ENCODE results near the gene NFIA.

NFIA gene

DNA sequence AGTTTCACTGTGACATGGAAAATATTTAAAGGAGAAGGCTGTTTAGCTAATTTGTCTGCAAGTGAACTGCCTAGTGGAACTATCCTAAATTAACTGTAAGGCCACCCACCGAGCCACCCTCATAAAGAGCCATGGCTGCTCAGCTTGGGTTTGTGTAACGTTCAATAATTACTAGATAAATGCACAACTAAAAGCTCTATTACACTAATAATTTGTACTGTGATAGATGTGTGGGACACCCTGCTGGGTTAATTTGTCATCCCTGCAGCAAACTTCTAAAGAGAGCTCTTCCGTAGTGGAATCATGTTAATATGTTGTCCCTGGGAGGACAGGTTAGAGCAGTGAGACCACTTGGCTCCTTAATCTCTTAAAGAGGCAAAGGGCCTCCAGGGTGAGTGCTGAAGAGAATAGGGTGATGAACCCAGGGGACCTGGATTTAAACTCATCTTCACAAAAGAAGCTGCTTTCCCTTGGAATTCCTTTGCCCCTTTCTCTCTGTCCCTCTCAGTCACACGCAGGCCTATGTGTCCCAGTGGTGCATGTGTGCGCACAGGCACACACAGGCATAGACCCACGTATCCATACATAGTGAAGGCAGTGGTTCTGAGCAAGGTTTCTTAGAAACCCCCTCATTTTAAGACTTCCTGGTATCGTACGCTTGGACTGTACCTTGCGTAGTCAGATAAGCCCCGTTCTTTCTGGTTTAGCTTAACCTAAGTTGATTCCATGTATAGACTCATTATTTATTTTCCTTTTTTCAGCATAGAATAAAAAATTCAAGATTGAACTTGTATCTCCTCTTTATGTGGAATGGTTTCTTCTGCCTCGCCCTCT lies 310.3 kb downstream of the NFIA start:
- no peak overlapping the region for H3K4me3 ChIP-seq (ENCODE audit: low read length in 2 of 2)
- peaks cover 0 to 3% of the 10 kb centered on the region in 2 donors for H3K9me3 ChIP-seq (replicated peaks in 1 of 2; ENCODE audit: control insufficient read depth in 2 of 2, insufficient read depth in 1 of 2, low read depth in 1 of 2, low read length in 2 of 2)
- H2BK5ac ChIP-seq (ENCODE audit: low read length), result no peak overlapping the region
- H2BK15ac ChIP-seq (ENCODE audit: low read length), result no peak overlapping the region
- no peaks in the 10 kb centered on the region for H3K36me3 ChIP-seq (replicated peaks in 1 of 2; ENCODE audit: control insufficient read depth in 2 of 2, insufficient read depth in 2 of 2, low read length in 2 of 2)
- no peak overlapping the region for H3K4ac ChIP-seq (ENCODE audit: low read length)
- no peak overlapping the region for H3K9ac ChIP-seq (ENCODE audit: low read depth, low read length, poor library complexity)
- no peak overlapping the region for H3K27ac ChIP-seq (replicated peaks; ENCODE audit: low read length)
- H3K4me1 ChIP-seq (ENCODE audit: control insufficient read depth in 2 of 2, insufficient read depth in 1 of 2, low read depth in 1 of 2, low read length in 2 of 2), result peaks cover 0 to 7% of the 10 kb centered on the region in 2 donors
- DNase-seq (ENCODE audit: low spot score), result no peak
- H3K4me2 ChIP-seq (ENCODE audit: insufficient read depth, low read length, poor library complexity, severe bottlenecking), result no peak overlapping the region
- H4K91ac ChIP-seq (ENCODE audit: low read depth, low read length, poor library complexity), result no peak overlapping the region
- H3K79me1 ChIP-seq (ENCODE audit: low read depth, low read length), result no peaks in the 10 kb centered on the region
- H3K18ac ChIP-seq (ENCODE audit: low read length), result no peak overlapping the region
- no peak overlapping the region for H2AK5ac ChIP-seq (ENCODE audit: low read depth, low read length)
- no peak overlapping the region for H3K23ac ChIP-seq (ENCODE audit: low read depth, low read length, poor library complexity)
- H2BK12ac ChIP-seq (ENCODE audit: low read length), result no peak overlapping the region
- no peaks in the 10 kb centered on the region for H3K27me3 ChIP-seq (ENCODE audit: control insufficient read depth in 3 of 3, insufficient read depth in 3 of 3, low read depth in 1 of 3, low read length in 3 of 3)
- H3K14ac ChIP-seq (ENCODE audit: low read length), result no peak overlapping the region
- no peak overlapping the region for H4K8ac ChIP-seq (ENCODE audit: low read depth, low read length)
- no CpG with 5 or more reads among the region's 11 CpGs for WGBS, 2 donors (ENCODE audit: extremely low coverage in 2 of 2, insufficient read length in 2 of 2, insufficient replicate concordance in 1 of 2)
- no peak overlapping the region for H2BK120ac ChIP-seq (ENCODE audit: low read depth, low read length)
- no peak overlapping the region for H2AFZ ChIP-seq (ENCODE audit: low read length)

DNA sequence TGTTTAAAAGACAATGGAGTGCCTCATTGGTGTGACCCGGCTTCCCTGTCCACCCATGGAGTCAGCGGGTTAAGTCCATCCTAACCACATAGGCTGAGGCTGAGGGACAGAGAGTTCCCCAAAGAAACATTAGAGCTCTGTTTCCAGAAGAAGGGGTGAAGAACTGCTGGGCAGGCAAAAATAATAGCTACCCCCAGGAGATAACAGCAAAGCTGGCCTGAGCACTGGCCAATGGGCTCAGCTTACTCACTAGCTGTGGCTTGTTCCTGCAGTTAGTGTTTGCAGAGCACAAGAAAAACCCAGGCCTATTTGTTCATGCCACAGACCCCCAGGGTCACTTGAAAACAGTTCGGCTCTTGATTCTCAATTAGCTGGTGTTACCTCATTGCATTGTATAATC lies 311.2 kb downstream of the NFIA start:
- Histone ChIP-seq H3K23ac (ENCODE audit: low read depth, low read length, poor library complexity) (no peak overlapping the region), H2BK12ac (ENCODE audit: low read length) (no peak overlapping the region), H3K79me1 (ENCODE audit: low read depth, low read length) (no peaks in the 10 kb centered on the region), H3K36me3 (replicated peaks in 1 of 2; ENCODE audit: control insufficient read depth in 2 of 2, insufficient read depth in 2 of 2, low read length in 2 of 2) (no peaks in the 10 kb centered on the region), H2BK120ac (ENCODE audit: low read depth, low read length) (no peak overlapping the region), H3K14ac (ENCODE audit: low read length) (no peak overlapping the region), H3K4me3 (ENCODE audit: low read length in 2 of 2) (no peak overlapping the region), H2BK5ac (ENCODE audit: low read length) (no peak overlapping the region), H2AFZ (ENCODE audit: low read length) (no peak overlapping the region), H3K4me1 (ENCODE audit: control insufficient read depth in 2 of 2, insufficient read depth in 1 of 2, low read depth in 1 of 2, low read length in 2 of 2) (peaks cover 0 to 7% of the 10 kb centered on the region in 2 donors), H4K8ac (ENCODE audit: low read depth, low read length) (no peak overlapping the region), H4K91ac (ENCODE audit: low read depth, low read length, poor library complexity) (no peak overlapping the region), H3K4ac (ENCODE audit: low read length) (no peak overlapping the region), H3K27me3 (ENCODE audit: control insufficient read depth in 3 of 3, insufficient read depth in 3 of 3, low read depth in 1 of 3, low read length in 3 of 3) (no peaks in the 10 kb centered on the region), H3K18ac (ENCODE audit: low read length) (no peak overlapping the region), H2AK5ac (ENCODE audit: low read depth, low read length) (no peak overlapping the region), H3K9me3 (replicated peaks in 1 of 2; ENCODE audit: control insufficient read depth in 2 of 2, insufficient read depth in 1 of 2, low read depth in 1 of 2, low read length in 2 of 2) (peaks cover 0 to 3% of the 10 kb centered on the region in 2 donors), H2BK15ac (ENCODE audit: low read length) (no peak overlapping the region), H3K9ac (ENCODE audit: low read depth, low read length, poor library complexity) (no peak overlapping the region), H3K4me2 (ENCODE audit: insufficient read depth, low read length, poor library complexity, severe bottlenecking) (no peak overlapping the region), H3K27ac (replicated peaks; ENCODE audit: low read length) (no peak overlapping the region)
- DNase-seq (ENCODE audit: low spot score), result no peak
- WGBS, 2 donors (ENCODE audit: extremely low coverage in 2 of 2, insufficient read length in 2 of 2, insufficient replicate concordance in 1 of 2), result no CpG with 5 or more reads among the region's 3 CpGs

DNA sequence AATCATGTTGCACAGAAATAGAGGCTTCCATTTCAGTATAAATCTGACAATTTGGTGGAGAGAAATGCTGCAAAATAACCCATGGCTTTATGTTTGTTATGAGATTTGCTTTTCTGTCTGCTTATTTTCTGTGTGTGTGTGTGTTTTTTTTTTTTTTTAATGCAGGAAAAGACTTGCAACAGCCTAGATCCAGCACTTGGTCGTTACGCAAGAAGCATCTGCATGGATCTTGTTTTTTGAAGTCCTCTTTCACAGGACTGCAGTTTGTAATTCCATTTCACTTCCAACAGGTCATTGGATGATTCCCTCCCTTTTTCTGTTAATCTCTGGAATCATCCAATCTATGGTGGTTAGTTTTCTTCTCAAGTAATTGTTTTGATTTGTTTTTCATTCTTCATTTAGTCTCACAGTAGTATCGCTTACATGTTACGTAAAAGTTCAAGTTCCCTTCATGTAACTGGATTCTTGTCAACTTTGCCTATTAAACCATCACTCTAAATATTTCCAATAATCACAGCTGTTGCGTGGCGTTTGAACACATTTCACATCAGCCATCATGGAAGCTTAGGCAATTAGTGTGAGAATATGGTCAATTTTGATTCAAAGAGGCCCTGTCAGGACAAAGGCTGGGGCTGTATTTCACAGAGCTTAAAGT lies 312.9 kb downstream of the NFIA start:
- Histone ChIP-seq H3K4me3 (ENCODE audit: low read length in 2 of 2) (no peak overlapping the region), H3K36me3 (replicated peaks in 1 of 2; ENCODE audit: control insufficient read depth in 2 of 2, insufficient read depth in 2 of 2, low read length in 2 of 2) (no peaks in the 10 kb centered on the region), H3K4me2 (ENCODE audit: insufficient read depth, low read length, poor library complexity, severe bottlenecking) (no peak overlapping the region), H3K79me1 (ENCODE audit: low read depth, low read length) (no peaks in the 10 kb centered on the region), H4K91ac (ENCODE audit: low read depth, low read length, poor library complexity) (no peak overlapping the region), H3K27ac (replicated peaks; ENCODE audit: low read length) (no peak overlapping the region), H3K4ac (ENCODE audit: low read length) (no peak overlapping the region), H2BK15ac (ENCODE audit: low read length) (no peak overlapping the region), H3K9ac (ENCODE audit: low read depth, low read length, poor library complexity) (no peak overlapping the region), H2AK5ac (ENCODE audit: low read depth, low read length) (no peak overlapping the region), H3K23ac (ENCODE audit: low read depth, low read length, poor library complexity) (no peak overlapping the region), H3K4me1 (ENCODE audit: control insufficient read depth in 2 of 2, insufficient read depth in 1 of 2, low read depth in 1 of 2, low read length in 2 of 2) (peaks cover 0 to 7% of the 10 kb centered on the region in 2 donors), H3K27me3 (ENCODE audit: control insufficient read depth in 3 of 3, insufficient read depth in 3 of 3, low read depth in 1 of 3, low read length in 3 of 3) (no peaks in the 10 kb centered on the region), H2BK120ac (ENCODE audit: low read depth, low read length) (no peak overlapping the region), H4K8ac (ENCODE audit: low read depth, low read length) (no peak overlapping the region), H2AFZ (ENCODE audit: low read length) (no peak overlapping the region), H2BK5ac (ENCODE audit: low read length) (no peak overlapping the region), H2BK12ac (ENCODE audit: low read length) (no peak overlapping the region), H3K14ac (ENCODE audit: low read length) (no peak overlapping the region), H3K9me3 (replicated peaks in 1 of 2; ENCODE audit: control insufficient read depth in 2 of 2, insufficient read depth in 1 of 2, low read depth in 1 of 2, low read length in 2 of 2) (no peaks in the 10 kb centered on the region), H3K18ac (ENCODE audit: low read length) (no peak overlapping the region)
- WGBS, 2 donors (ENCODE audit: extremely low coverage in 2 of 2, insufficient read length in 2 of 2, insufficient replicate concordance in 1 of 2), result no CpG with 5 or more reads among the region's 6 CpGs
- DNase-seq (ENCODE audit: low spot score), result no peak

DNA sequence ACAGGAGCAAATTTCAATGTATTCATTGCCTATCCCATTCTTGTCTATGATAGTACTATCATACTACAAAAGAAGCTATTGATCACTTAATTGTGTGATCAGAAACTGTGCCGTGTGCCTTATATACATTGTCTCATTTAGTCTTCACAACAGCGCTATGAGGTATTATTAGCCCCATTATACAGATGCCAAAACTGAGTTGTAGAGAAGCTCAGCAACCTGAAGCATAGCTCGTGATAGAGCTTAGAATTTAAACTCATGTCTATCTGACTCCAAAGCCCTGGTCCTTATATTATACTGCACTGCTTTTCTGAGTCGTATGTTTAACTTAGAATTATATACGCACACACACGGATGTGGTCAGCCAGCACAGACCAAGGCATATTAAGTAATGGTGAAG lies 315.1 kb downstream of the NFIA start:
- no peaks in the 10 kb centered on the region for H3K36me3 ChIP-seq (replicated peaks in 1 of 2; ENCODE audit: control insufficient read depth in 2 of 2, insufficient read depth in 2 of 2, low read length in 2 of 2)
- H4K8ac ChIP-seq (ENCODE audit: low read depth, low read length), result no peak overlapping the region
- H3K14ac ChIP-seq (ENCODE audit: low read length), result no peak overlapping the region
- H3K9ac ChIP-seq (ENCODE audit: low read depth, low read length, poor library complexity), result no peak overlapping the region
- WGBS, 2 donors (ENCODE audit: extremely low coverage in 2 of 2, insufficient read length in 2 of 2, insufficient replicate concordance in 1 of 2), result no CpG with 5 or more reads among the region's 6 CpGs
- H3K27ac ChIP-seq (replicated peaks; ENCODE audit: low read length), result no peak overlapping the region
- H3K4me1 ChIP-seq (ENCODE audit: control insufficient read depth in 2 of 2, insufficient read depth in 1 of 2, low read depth in 1 of 2, low read length in 2 of 2), result peaks cover 0 to 7% of the 10 kb centered on the region in 2 donors
- H2AK5ac ChIP-seq (ENCODE audit: low read depth, low read length), result no peak overlapping the region
- no peak overlapping the region for H2BK120ac ChIP-seq (ENCODE audit: low read depth, low read length)
- H3K23ac ChIP-seq (ENCODE audit: low read depth, low read length, poor library complexity), result no peak overlapping the region
- no peak overlapping the region for H4K91ac ChIP-seq (ENCODE audit: low read depth, low read length, poor library complexity)
- no peak overlapping the region for H3K4me2 ChIP-seq (ENCODE audit: insufficient read depth, low read length, poor library complexity, severe bottlenecking)
- no peak overlapping the region for H2BK15ac ChIP-seq (ENCODE audit: low read length)
- DNase-seq (ENCODE audit: low spot score), result no peak
- no peak overlapping the region for H2BK12ac ChIP-seq (ENCODE audit: low read length)
- H3K27me3 ChIP-seq (ENCODE audit: control insufficient read depth in 3 of 3, insufficient read depth in 3 of 3, low read depth in 1 of 3, low read length in 3 of 3), result no peaks in the 10 kb centered on the region
- no peak overlapping the region for H3K4ac ChIP-seq (ENCODE audit: low read length)
- no peak overlapping the region for H2AFZ ChIP-seq (ENCODE audit: low read length)
- H3K4me3 ChIP-seq (ENCODE audit: low read length in 2 of 2), result no peak overlapping the region
- no peaks in the 10 kb centered on the region for H3K79me1 ChIP-seq (ENCODE audit: low read depth, low read length)
- H3K9me3 ChIP-seq (replicated peaks in 1 of 2; ENCODE audit: control insufficient read depth in 2 of 2, insufficient read depth in 1 of 2, low read depth in 1 of 2, low read length in 2 of 2), result no peaks in the 10 kb centered on the region
- no peak overlapping the region for H3K18ac ChIP-seq (ENCODE audit: low read length)
- no peak overlapping the region for H2BK5ac ChIP-seq (ENCODE audit: low read length)
